ENCODE results near the gene GHSR. TPM values are rescaled to one million over a fixed set of nuclear protein-coding genes. Genes with fewer than 3 reads are reported as not detected.

GHSR gene
- total RNA-seq, 1 experiment from 2014 or later = not detected

DNA sequence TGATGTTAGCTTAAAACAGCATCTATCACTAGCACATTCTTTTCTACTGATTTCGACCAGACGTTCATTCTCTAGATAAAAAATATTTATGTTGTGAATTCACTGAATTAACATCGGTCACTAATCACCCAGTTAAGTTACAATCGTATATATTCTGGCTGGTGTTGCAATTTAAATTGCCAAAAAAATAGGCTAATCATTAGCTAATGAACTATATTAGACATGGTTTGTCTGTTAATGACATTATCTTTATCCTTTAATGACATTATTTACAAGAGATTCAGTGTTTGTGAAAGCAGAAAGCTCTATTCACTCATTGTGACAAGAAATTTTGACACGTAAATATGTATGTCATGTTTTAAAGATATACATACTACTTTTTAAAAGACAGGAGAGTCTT, 6.7 kb downstream of the GHSR start:
- DNase-seq (ENCODE audit: extremely low read depth, low read depth) = no peak

- DNase-seq (ENCODE audit: extremely low read depth, low read depth) = no peak
Observed at GRCh38 chr3:172438186-172438585, 10.1 kb downstream of the GHSR start.

- no peak for DNase-seq (ENCODE audit: extremely low read depth, low read depth)
Observed at GRCh38 chr3:172437713-172438112, 10.5 kb downstream of the GHSR start.

- no peak for DNase-seq (ENCODE audit: extremely low read depth, low read depth)
Observed at GRCh38 chr3:172415323-172415722, 32.9 kb downstream of the GHSR start.

- no peak for DNase-seq (ENCODE audit: extremely low read depth, low read depth)
Observed at GRCh38 chr3:172411478-172411947, 36.7 kb downstream of the GHSR start.

DNA sequence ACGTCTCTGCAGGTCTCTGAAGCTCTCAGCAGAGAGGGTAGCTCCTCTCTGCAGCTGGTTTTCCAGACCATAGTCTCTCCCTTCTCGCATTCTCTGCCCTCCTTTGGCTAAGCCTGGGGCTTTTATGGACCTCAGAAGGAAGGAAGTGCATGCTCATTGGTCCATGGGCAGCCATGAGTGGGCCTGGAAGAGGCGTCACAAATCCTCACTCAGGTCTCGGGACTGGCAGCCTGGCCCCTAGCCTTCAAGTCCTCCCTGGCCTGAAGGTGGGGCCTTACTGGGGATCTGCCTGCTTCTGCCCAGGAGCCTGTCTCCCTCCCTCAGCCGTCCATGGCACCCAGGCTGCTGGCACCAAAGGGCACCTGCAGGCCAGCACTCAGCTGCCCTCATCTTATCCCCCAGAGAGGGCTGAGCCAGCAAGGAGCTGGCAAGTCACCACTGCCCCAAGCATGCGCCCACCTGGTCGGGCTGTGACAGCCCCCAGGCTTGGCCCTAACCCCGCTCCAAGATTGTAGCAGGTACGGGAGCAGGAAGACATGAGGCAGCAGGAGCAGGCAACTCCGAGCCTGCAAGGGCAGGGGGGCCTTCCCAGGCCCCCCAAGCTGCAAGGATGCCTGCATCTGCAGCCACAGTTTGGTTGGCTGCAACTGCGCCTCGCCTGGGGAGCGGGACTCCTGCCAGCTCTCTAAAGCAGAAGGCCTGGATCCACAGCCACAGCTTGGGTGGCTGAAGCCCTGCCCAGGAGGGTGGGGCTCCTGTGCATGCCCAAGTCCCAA, 37.4 kb downstream of the GHSR start:
- DNase-seq (ENCODE audit: extremely low read depth, low read depth) = no peak

DNA sequence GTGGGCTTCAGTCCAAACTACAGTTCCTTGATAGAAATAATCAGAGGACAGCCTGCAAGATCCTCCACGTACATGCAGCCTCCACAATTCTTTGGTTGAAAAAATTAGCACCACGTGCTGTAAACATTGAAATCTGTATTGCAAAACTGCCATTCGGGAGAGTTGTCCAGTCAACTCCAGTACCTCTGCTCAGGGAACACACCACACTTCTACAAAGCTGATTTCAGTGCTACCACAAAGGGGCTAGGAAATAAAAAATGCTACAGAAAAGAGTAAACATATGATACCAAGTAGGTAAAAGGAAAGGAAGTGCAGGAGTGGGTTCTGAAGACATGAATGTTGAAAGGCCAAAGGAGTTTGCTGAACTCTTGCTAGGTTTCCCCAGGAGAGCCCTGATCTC, 40.4 kb downstream of the GHSR start:
- DNase-seq (ENCODE audit: extremely low read depth, low read depth) = no peak

DNA sequence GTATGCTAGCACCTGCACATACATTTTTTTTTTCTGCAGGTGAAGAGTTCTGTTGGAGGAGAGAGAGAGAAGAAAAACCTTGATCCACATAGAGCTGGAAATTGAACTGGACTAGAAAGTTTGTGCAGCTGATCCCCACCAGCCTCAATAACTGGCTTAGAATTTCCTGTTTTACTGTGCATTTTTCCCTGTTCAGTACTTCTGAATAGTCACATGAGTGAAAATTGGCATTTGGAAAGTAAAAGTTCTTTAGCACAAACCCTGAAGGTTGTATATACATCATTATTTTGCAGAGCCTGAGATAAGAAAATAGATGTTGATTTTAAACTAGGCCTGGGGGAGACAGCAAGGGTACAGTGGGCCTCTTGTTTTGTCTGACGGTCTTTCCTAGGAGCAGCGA, 42.3 kb downstream of the GHSR start:
- DNase-seq (ENCODE audit: extremely low read depth, low read depth) = no peak

DNA sequence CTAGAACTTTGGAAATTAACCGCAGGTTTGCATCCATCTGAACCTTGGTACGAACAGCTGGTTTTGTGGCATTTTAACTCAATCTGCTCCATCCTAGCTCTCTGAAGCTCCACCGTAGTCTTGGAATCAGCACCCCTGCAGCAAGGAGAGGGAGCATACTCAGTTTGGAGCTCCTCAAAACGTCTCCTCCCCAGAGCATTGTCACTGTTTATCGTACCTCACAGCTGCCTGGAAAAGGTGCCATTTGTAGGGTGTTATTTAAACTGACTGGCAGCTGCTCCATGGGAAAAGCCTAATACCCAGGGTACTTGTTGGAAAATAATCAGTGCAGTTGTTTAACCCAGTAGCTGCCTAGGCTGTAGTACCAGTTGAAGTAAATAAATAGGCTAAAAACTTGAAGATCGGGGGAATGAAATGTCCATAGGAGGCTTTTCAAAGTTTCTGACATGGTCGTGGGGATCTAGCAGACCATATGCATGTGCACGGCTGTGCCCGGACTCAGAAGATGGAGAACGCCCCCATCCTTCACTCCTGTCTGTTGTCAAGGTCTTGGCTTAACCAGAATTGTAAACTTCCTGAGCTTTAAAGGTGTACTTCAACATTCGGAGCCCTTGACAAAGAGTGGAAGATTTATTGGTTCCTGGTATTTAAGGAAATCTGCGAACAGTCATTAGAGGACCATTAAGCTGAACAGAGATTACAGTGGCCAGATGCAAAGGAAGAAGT, 43.9 kb downstream of the GHSR start:
- DNase-seq (ENCODE audit: extremely low read depth, low read depth) = no peak

DNA sequence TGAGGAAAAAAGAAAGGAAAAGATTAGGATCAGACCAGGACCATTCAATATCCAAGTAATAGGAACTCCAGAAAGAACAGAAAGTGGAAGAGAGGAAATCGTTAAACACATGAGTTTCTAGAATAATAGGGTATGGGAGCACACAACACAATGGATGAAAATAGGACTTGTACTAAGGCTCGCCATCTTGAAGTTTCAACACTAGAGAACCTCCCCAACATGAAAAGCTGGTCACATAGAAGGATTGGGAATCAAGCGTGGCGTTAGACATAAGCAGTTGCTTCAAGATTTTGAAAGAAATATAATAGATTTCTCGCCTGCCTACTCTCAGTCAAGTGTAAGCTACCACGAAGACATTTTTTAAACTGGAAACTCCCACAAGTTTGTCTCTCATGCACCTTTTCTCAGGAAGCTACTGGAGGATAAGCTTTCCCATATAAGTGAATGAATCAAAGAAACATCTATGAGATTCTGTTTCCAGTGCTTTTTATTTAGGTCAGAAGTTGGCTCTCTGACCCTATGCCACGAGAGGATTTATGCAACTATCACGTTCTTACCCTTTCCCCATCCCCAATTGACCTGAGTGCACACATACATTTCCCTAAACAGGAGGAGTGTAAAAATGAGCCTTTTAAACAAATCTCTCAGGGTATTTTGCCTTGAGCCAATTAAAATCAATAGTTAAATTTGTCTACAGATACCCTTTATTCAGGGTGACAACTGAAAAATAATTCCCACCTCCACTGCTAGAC, 45.2 kb downstream of the GHSR start:
- no peak for DNase-seq (ENCODE audit: extremely low read depth, low read depth)

DNA sequence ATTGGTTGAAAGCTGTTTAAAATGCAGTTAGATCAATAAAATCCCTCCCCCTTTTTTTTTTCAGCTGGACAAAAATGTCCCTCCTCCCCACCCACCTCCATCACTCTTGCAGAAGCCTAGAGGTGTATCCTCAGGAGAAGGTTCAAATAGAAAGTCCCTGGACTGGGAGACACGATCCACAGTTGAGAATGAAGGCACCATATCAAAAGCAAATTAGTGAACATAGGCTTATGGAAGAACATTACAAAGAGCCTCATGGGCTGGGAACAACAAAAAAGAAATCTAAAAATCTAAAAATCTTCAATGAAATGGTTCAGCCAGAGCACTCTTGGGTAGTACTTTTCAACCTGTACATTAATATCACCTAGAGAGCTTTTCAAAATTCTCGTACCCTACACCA, 46.2 kb downstream of the GHSR start:
- no peak for DNase-seq (ENCODE audit: extremely low read depth, low read depth)

GRCh38 chr3:172398484-172398883, 49.8 kb downstream of the GHSR start:
- no peak for DNase-seq (ENCODE audit: extremely low read depth, low read depth)

GRCh38 chr3:172397716-172398405, 50.4 kb downstream of the GHSR start:
- DNase-seq (ENCODE audit: extremely low read depth, low read depth) = no peak

DNA sequence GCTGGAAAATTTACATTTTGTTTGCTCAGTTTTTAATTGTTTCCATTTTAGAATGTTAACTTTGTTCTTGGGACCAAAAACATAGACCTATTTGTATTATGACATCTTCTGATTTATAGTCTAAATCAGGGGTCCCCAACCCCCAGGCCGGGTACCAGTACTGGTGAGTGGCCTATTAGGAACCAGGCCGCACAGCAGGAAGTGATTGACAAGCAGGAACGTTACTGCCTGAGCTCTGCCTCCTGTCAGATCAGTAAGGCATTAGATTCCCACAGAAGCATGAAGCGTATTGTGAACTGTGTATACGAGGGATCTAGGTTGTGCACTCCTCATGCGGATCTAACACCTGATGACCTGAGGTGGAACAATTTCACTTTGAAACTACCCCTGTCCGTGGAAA, 51.9 kb downstream of the GHSR start:
- DNase-seq (ENCODE audit: extremely low read depth, low read depth) = no peak

GRCh38 chr3:172394692-172395091, 53.6 kb downstream of the GHSR start:
- no peak for DNase-seq (ENCODE audit: extremely low read depth, low read depth)

Other genes starting within 250 kb of the GHSR start
- 0.12 and 1.5 TPM in 2 replicates for gene TNFSF10, start 75.0 kb upstream of the GHSR start, total RNA-seq (2014; rRNA removed; shearing (Covaris generic))

Data from NCI-H460 (cell line).